ENCODE results near the gene FOXO3. TPM values are rescaled to one million over a fixed set of nuclear protein-coding genes. Genes with fewer than 3 reads are reported as not detected.

FOXO3 gene
- total RNA-seq, 1 donor from 2014 or later, result 13.7 TPM

DNA sequence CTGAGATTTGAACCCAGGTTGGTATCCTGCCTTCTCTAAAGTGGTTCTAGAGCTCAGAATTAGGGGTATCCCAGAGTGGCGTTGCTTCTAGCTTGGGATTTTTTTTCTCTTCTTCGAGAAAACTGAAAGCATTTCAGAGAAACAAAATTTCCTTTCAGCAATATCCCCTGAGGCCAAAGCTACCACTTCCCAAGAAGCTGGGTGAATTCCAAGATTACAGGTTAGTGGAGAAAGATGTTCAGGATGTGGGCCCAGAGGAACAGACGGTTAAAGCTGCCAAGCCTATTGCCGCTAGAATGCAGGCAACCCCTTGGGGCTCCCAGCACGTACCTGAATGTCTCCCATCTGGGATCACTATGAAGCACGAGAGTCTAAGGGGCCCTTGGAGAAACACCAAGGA, 134.1 kb downstream of the FOXO3 start:
- Histone ChIP-seq H3K4me2 (no peak overlapping the region), H3K36me3 (no peaks in the 10 kb centered on the region), H3K4me3 (no peak overlapping the region), H3K79me2 (ENCODE audit: low read depth) (no peaks in the 10 kb centered on the region), H3K9ac (no peak overlapping the region), H2AFZ (replicated peaks) (no peak overlapping the region), H3K27ac (no peak overlapping the region), H4K20me1 (ENCODE audit: low read depth) (no peaks in the 10 kb centered on the region), H3K27me3 (no peaks in the 10 kb centered on the region), H3K9me3 (ENCODE audit: low read depth) (no peaks in the 10 kb centered on the region), H3F3A (ENCODE audit: low read depth) (no peaks in the 10 kb centered on the region), H3K4me1 (no peaks in the 10 kb centered on the region)
- TF ChIP-seq, protein P1, sequence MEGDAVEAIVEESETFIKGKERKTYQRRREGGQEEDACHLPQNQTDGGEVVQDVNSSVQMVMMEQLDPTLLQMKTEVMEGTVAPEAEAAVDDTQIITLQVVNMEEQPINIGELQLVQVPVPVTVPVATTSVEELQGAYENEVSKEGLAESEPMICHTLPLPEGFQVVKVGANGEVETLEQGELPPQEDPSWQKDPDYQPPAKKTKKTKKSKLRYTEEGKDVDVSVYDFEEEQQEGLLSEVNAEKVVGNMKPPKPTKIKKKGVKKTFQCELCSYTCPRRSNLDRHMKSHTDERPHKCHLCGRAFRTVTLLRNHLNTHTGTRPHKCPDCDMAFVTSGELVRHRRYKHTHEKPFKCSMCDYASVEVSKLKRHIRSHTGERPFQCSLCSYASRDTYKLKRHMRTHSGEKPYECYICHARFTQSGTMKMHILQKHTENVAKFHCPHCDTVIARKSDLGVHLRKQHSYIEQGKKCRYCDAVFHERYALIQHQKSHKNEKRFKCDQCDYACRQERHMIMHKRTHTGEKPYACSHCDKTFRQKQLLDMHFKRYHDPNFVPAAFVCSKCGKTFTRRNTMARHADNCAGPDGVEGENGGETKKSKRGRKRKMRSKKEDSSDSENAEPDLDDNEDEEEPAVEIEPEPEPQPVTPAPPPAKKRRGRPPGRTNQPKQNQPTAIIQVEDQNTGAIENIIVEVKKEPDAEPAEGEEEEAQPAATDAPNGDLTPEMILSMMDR (IDR thresholded peaks at IDR 0.05), result no peak
- TF ChIP-seq EZH2phosphoT487 (IDR thresholded peaks at IDR 0.05), result no peak
- TF ChIP-seq EZH2 (IDR thresholded peaks at IDR 0.05), result no peak
- DNase-seq (ENCODE audit: low spot score), result no peak
- Mint-ChIP-seq H3K27me3 (ENCODE audit: insufficient read depth, low read depth) (peaks cover 4% of the 10 kb centered on the region), H3K4me1 (peaks cover 14% of the 10 kb centered on the region), H3K27ac (no peak overlapping the region), H3K4me3 (no peak overlapping the region), H3K36me3 (no peaks in the 10 kb centered on the region), H3K9me3 (no peaks in the 10 kb centered on the region)

DNA sequence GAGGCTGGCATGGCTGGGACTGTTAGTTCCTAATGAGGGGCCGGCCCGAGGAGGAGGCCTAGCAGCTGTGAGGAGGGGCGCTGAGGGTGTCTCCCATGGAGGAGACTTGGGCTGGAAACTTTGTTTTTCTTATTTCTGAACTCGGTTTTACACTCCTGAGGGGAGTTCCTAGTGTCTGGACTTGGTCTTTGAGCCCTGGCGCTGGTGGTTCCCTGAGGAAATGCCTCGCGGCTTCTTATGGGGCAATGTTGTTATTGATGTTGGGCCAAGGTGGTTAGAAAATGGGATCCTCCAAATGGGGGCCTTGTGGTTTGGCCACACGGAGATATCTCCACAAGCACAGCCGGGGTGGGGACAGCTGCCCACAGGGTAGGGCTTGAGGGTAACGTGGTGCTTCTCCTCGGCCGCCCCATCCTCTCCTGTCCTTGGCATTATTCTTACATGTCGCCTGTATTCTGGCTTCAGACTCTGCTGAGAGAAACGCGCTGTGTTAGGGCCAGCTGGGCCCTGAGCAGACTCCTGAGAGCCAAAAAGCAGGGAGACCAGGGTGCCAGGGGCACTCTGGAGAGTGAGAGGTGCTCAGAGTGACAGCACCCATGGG, 136.9 kb downstream of the FOXO3 start:
- no peaks in the 10 kb centered on the region for H3K36me3 Mint-ChIP-seq
- H3K79me2 ChIP-seq (ENCODE audit: low read depth), result no peaks in the 10 kb centered on the region
- H3K9me3 ChIP-seq (ENCODE audit: low read depth), result peaks cover 6% of the 10 kb centered on the region
- peaks cover 10% of the 10 kb centered on the region for H3K4me1 Mint-ChIP-seq
- H3K4me1 ChIP-seq, result no peaks in the 10 kb centered on the region
- TF ChIP-seq EZH2phosphoT487 (IDR thresholded peaks at IDR 0.05) (no peak), EZH2 (IDR thresholded peaks at IDR 0.05) (no peak)
- TF ChIP-seq, protein P1 (IDR thresholded peaks at IDR 0.05), result no peak
- H3K27ac Mint-ChIP-seq, result no peak overlapping the region
- H3K4me3 Mint-ChIP-seq, result no peak overlapping the region
- H3K36me3 ChIP-seq, result peaks cover 4% of the 10 kb centered on the region
- peaks cover 16% of the 10 kb centered on the region for H3K9me3 Mint-ChIP-seq
- H3K9ac ChIP-seq, result no peak overlapping the region
- no peaks in the 10 kb centered on the region for H4K20me1 ChIP-seq (ENCODE audit: low read depth)
- no peaks in the 10 kb centered on the region for H3F3A ChIP-seq (ENCODE audit: low read depth)
- no peak overlapping the region for H3K4me3 ChIP-seq
- DNase-seq (ENCODE audit: low spot score), result no peak
- no peak overlapping the region for H3K27ac ChIP-seq
- H2AFZ ChIP-seq (replicated peaks), result no peak overlapping the region
- no peaks in the 10 kb centered on the region for H3K27me3 ChIP-seq
- peaks cover 4% of the 10 kb centered on the region for H3K27me3 Mint-ChIP-seq (ENCODE audit: insufficient read depth, low read depth)
- no peak overlapping the region for H3K4me2 ChIP-seq

DNA sequence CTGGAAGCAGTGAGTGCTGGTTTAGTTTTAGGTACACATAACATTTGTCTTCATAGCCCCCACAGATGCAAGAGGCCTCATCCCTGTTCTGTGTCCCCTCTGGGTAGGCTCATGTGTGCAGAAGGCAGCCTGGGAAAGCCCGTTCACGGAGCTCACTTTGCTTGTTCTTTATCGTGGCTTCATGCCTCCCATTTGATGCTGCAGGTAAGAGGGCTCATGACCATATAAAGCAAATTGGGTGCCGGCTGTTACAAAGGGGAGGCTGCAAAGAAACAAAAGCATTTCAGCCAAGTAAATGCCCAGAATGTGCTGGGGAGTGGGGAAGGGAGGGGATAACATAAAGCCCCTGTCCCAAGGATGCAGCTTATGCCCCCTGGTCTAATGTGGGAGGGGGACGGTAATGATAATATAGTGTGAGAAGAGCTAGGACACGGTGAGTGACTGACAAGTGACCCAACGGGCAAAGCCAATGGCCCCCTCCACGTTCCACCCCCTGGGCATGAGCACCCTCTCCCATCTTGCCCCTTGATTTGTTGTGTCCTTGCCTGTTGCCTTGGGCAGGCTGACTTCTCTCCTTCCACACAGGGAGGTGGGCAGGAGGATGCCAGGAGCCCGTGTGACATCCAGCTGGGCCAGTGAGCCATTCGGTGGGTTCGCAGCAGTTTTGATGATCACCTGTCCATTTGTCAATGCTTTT, 138.0 kb downstream of the FOXO3 start:
- H2AFZ ChIP-seq (replicated peaks), result no peak overlapping the region
- peaks cover 4% of the 10 kb centered on the region for H3K27me3 Mint-ChIP-seq (ENCODE audit: insufficient read depth, low read depth)
- no peaks in the 10 kb centered on the region for H3F3A ChIP-seq (ENCODE audit: low read depth)
- H3K4me3 Mint-ChIP-seq, result no peak overlapping the region
- no peaks in the 10 kb centered on the region for H3K79me2 ChIP-seq (ENCODE audit: low read depth)
- H3K4me3 ChIP-seq, result no peak overlapping the region
- H3K36me3 Mint-ChIP-seq, result no peaks in the 10 kb centered on the region
- no peak overlapping the region for H3K9ac ChIP-seq
- no peak for DNase-seq (ENCODE audit: low spot score)
- TF ChIP-seq, protein P1 (IDR thresholded peaks at IDR 0.05), result no peak
- no peak for TF ChIP-seq EZH2 (IDR thresholded peaks at IDR 0.05)
- H3K4me2 ChIP-seq, result no peak overlapping the region
- H3K9me3 ChIP-seq (ENCODE audit: low read depth), result peaks cover 10% of the 10 kb centered on the region
- peaks cover 19% of the 10 kb centered on the region for H3K9me3 Mint-ChIP-seq
- no peak overlapping the region for H3K27ac Mint-ChIP-seq
- H3K4me1 Mint-ChIP-seq, result peaks cover 10% of the 10 kb centered on the region
- no peaks in the 10 kb centered on the region for H3K4me1 ChIP-seq
- no peaks in the 10 kb centered on the region for H4K20me1 ChIP-seq (ENCODE audit: low read depth)
- no peak overlapping the region for H3K27ac ChIP-seq
- peaks cover 7% of the 10 kb centered on the region for H3K36me3 ChIP-seq
- H3K27me3 ChIP-seq, result no peaks in the 10 kb centered on the region

Measured in neural progenitor cell (in vitro differentiated cells).